Measurements from ENCODE around the gene ACSS3. TPM values are rescaled to one million over a fixed set of nuclear protein-coding genes. Genes with fewer than 3 reads are reported as not detected.
"Not testable (repeated sequence)": the region's sequence is repeated elsewhere in the genome, so short reads cannot be mapped to it uniquely, and the experiment has no call there.

Gene ACSS3
- total RNA-seq, 1 donor from 2014 or later, result 20.4 TPM

GRCh38 chr12:81159856-81160255 is 82.0 kb downstream of the ACSS3 start:
- ATAC-seq (no peak), DNase-seq (ENCODE audit: missing footprints) (no peak)
- intact Hi-C loops (cut with DNase I), result no loop called here

GRCh38 chr12:81161680-81162079 is 83.8 kb downstream of the ACSS3 start:
- intact Hi-C loops (cut with DNase I), result no loop called here
- no peak for DNase-seq (ENCODE audit: missing footprints)
- ATAC-seq, result no peak

GRCh38 chr12:81162391-81163136 is 84.7 kb downstream of the ACSS3 start:
- ATAC-seq, result no peak
- DNase-seq (ENCODE audit: missing footprints), result no peak
- intact Hi-C loops (cut with DNase I), result no loop called here

GRCh38 chr12:81164827-81165226 is 86.9 kb downstream of the ACSS3 start:
- no peak for DNase-seq (ENCODE audit: missing footprints)
- intact Hi-C loops (cut with DNase I), result no loop called here
- no peak for ATAC-seq

GRCh38 chr12:81166790-81167189 is 88.9 kb downstream of the ACSS3 start:
- no peak for DNase-seq (ENCODE audit: missing footprints)
- no peak for ATAC-seq
- intact Hi-C loops (cut with DNase I), result no loop called here

- ATAC-seq, result no peak
- intact Hi-C loops (cut with DNase I), result no loop called here
- no peak for DNase-seq (ENCODE audit: missing footprints)
Observed at GRCh38 chr12:81167694-81168093, 89.8 kb downstream of the ACSS3 start.

- intact Hi-C loops (cut with DNase I), result no loop called here
- no peak for ATAC-seq
- DNase-seq (ENCODE audit: missing footprints), result no peak
Observed at GRCh38 chr12:81168445-81168844, 90.6 kb downstream of the ACSS3 start.

- no peak for ATAC-seq
- intact Hi-C loops (cut with DNase I), result no loop called here
- DNase-seq (ENCODE audit: missing footprints), result no peak
Observed at GRCh38 chr12:81170072-81170471, 92.2 kb downstream of the ACSS3 start.

GRCh38 chr12:81172851-81173250 is 95.0 kb downstream of the ACSS3 start:
- intact Hi-C loops (cut with DNase I), result no loop called here
- ATAC-seq, result no peak
- no peak for DNase-seq (ENCODE audit: missing footprints)

GRCh38 chr12:81174664-81175063 is 96.8 kb downstream of the ACSS3 start:
- intact Hi-C loops (cut with DNase I), result no loop called here
- DNase-seq (ENCODE audit: missing footprints) (no peak), ATAC-seq (no peak)

GRCh38 chr12:81176796-81177195 is 98.9 kb downstream of the ACSS3 start:
- ATAC-seq (no peak), DNase-seq (ENCODE audit: missing footprints) (no peak)
- intact Hi-C loops (cut with DNase I), result no loop called here

GRCh38 chr12:81181691-81182090 is 103.8 kb downstream of the ACSS3 start:
- no peak for ATAC-seq
- intact Hi-C loops (cut with DNase I), result no loop called here
- no peak for DNase-seq (ENCODE audit: missing footprints)

GRCh38 chr12:81187686-81188085 is 109.8 kb downstream of the ACSS3 start:
- DNase-seq (ENCODE audit: missing footprints) (no peak), ATAC-seq (no peak)
- intact Hi-C loops (cut with DNase I), result no loop called here

- intact Hi-C loops (cut with DNase I), result no loop called here
- no peak for DNase-seq (ENCODE audit: missing footprints)
- ATAC-seq, result no peak
Observed at GRCh38 chr12:81196595-81196994, 118.7 kb downstream of the ACSS3 start.

GRCh38 chr12:81200561-81200960 is 122.7 kb downstream of the ACSS3 start:
- intact Hi-C loops (cut with DNase I); DNase-seq (ENCODE audit: missing footprints); ATAC-seq: not testable (repeated sequence)

- no peak for ATAC-seq
Observed at GRCh38 chr12:81203671-81204204, 125.9 kb downstream of the ACSS3 start.

GRCh38 chr12:81205416-81205815 is 127.5 kb downstream of the ACSS3 start:
- ATAC-seq (no peak), DNase-seq (ENCODE audit: missing footprints) (no peak)
- intact Hi-C loops (cut with DNase I), result no loop called here

More at GRCh38 chr12:81203671-81204204, 125.9 kb downstream of the ACSS3 start:
- no peak for DNase-seq (ENCODE audit: missing footprints)
- intact Hi-C loops (cut with DNase I), result no loop called here

- no peak for DNase-seq (ENCODE audit: missing footprints)
- intact Hi-C loops (cut with DNase I), result no loop called here
- ATAC-seq, result no peak
Observed at GRCh38 chr12:81206429-81206828, 128.6 kb downstream of the ACSS3 start.

- intact Hi-C loops (cut with DNase I), result no loop called here
- no peak for DNase-seq (ENCODE audit: missing footprints)
Observed at GRCh38 chr12:81207173-81207572, 129.3 kb downstream of the ACSS3 start.

GRCh38 chr12:81207664-81208063 is 129.8 kb downstream of the ACSS3 start:
- DNase-seq (ENCODE audit: missing footprints) (no peak), ATAC-seq (no peak)
- intact Hi-C loops (cut with DNase I), result no loop called here

More at GRCh38 chr12:81207173-81207572, 129.3 kb downstream of the ACSS3 start:
- ATAC-seq, result no peak
